Limb (tissue), 2 donors: ENCODE results near the gene PCNX1.
"Not testable (repeated sequence)": the region's sequence is repeated elsewhere in the genome, so short reads cannot be mapped to it uniquely, and the experiment has no call there.

ENCODE experiments used
- DNase-seq, 2 donors: peaks; one replicate each; pipeline ENCODE4 v3.0.0-alpha.2; 2016; ENCODE audit errors: extremely low spot score in 2 of 2

Gene PCNX1

DNA sequence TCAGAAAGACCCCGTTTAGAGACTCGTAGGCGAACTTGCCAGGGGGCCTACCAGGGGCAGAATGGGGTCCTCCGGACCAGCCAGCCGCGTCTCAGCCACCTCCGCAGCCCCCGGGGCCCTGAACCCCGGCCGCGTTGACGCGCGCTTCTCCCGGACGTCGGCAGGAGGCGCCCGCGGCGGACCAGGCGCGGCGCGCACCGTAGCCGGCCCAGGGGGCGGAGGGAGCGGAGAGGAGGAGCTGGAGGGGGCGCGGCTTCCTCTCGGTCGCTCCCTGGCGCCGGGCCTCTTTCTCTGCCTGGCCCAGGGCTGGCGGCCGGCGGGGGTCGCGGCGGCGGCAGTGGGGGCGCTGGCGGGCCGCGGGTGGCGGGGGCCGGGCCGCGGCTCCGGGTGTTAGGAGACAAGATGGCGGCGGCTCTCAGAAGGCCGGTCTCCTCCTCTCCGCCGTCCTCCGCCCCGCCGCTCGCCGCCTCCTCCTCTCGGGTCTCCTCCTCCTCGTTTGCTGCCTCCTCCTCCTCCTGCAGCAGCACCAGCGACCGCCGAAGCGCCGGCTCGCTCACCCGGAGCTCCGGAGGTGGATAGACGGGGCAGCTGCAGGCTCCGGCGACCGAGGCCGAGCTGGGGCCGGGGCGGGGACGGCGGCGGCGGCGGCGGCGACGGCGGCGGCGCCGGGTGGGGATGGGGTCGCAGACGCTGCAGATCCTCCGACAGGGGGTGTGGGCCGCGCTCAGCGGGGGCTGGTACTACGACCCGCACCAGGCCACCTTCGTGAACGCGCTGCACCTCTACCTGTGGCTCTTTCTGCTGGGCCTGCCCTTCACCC lies at the start of gene PCNX1:
Gene PCNX1 (plus strand): TSS at position 284 of the 820 bp plus-strand sequence. CDS start 392 bp downstream, at position 676.
- DNase-seq, result peak; percentile 94 to 95

DNA sequence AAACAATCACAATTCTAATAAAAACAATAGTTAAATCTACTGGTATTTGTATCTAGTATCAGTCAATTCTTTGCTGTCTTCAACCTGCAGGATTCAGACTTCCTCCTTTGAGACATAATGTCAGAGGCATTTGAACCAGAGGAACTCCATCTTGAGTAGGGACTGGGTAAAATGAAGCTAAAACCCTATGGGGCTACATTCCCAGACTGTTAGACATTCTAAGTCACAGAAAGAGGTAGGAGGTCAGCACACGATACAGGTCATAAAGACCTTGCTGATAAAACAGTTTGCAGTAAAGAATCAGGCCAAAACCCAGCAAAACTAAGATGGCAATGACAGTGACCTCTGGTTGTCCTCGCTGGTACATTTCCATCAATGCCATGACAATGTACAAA lies 49.8 kb upstream of the PCNX1 start:
- DNase-seq, result no peak

DNA sequence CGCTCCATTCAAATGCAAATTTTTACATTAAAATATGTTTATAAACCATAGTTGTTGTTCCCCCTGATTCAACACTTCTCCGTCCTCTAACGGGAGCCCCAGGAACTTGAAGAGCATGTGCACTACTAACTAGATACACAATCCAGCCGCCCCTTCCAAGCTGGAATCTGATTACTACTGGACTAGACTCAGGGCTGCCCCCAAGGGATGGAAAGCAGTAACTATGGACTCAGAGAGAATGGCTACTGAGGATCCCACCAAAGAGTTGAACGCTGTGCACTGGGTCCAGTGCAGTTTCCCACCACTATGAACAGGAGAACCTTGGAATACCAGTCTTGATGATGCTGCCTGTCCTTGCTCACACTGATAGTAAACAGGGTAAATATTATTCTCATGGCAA lies 48.6 kb upstream of the PCNX1 start:
- no peak for DNase-seq

DNA sequence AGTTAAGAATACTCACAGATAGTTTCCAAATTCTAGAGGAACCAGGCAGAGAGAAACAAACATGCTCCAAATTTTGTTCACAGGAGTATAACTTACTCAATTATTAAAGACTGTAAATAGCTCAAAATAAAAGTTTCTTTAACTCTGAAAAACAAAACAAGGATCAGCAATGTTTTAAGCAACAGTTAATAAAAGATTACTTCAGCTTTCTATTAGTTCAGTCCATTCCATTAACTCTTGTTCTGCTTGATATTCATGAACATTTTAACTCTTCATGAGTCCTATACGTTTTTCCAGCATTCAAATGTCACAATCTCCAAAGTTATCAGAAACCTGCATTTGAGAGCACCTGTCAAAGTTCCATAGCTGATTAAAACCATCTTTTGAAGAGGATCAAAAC lies 40.3 kb upstream of the PCNX1 start:
- not testable (repeated sequence) for DNase-seq

DNA sequence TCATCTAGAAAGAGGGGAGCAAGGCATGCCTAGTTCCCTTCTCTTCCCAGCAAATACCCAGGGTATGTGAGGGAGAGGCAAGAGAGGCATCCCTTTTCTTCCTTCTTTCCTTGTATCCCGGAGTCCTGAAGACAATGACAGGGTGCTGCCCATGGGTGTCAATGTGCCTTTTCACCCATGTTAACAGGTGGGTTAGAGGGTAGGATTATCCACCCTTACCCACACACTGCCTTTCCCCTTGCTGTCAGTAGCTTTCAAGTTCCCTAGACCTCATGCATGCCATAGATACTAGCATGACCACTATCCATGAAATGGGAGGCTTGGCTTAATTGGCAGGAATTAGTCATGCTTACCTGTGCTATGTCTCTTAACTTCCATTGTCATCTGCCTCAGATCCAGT lies 36.3 kb upstream of the PCNX1 start:
- DNase-seq, result no peak

DNA sequence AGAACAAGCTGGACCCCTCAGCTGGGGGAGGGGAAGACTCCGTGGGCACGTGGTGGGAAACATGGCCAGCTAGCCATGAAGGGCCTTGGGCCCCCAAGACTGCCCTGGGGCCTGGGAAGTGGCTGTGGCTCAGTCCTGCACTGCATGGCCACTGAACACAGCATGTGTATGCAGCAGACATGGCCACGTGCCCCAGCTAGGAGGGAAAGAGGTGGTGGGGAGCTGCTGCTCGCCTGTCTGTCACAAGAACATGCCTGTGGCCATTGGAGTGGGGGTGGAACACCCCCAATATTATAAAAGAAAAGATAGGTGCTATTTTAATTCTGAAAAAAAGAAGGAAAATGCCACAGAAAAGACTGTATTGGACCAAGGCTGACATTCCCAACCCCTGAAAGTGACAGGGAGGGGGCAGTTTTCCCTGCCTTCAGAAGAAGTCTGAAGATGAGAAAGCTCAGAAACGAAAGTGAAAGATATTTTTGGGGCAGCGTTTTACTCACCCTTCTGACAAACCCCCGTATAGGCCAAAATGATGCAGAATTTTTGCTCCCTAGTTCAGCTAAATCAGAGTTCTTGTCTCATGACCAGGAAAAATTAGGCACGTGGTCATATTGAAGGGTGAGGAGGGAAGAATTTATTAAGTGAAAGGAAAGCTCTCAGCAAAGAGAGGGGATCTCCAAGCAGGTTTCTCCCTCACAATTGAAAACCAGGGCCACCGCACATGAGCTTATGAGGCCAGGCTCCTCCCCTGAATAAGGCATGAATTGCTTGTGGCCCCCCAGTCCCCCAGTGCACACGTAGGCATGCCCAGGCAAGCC lies 35.2 kb upstream of the PCNX1 start:
- DNase-seq, result no peak

DNA sequence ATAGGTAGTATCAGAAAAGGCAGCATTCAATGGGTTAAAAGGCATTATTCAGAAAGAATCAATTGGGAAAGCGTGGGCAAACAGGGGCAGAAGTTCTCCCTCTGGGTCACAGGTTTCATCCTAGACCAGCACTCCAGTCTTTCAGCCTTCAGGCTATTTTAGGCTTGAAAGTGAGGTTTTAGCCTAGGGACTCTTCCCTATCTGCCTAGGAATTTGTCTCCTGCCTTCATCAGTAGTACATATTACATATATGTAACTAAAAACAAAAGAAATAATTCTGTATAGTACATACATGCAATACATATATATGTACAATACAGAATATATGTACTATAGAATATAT lies 34.6 kb upstream of the PCNX1 start:
- no peak for DNase-seq

DNA sequence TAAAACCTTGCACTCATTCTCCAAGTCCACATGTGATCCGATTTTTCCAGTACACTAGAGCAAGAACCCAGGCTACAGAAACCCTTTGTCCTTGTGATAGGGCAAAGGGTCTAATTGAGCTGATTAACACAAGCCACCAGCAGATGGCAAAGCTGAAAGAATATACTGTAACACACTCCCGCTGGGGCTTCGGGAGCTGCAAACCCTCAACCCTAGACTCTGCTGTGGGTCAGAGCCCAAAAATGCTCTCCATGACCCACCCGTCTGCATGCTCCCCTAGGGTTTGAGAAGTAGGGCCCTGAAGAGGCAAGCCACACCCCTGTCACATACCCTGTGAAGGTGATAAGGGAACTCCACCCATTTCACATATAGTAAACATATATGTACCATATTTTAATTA lies 33.6 kb upstream of the PCNX1 start:
- DNase-seq, result no peak

DNA sequence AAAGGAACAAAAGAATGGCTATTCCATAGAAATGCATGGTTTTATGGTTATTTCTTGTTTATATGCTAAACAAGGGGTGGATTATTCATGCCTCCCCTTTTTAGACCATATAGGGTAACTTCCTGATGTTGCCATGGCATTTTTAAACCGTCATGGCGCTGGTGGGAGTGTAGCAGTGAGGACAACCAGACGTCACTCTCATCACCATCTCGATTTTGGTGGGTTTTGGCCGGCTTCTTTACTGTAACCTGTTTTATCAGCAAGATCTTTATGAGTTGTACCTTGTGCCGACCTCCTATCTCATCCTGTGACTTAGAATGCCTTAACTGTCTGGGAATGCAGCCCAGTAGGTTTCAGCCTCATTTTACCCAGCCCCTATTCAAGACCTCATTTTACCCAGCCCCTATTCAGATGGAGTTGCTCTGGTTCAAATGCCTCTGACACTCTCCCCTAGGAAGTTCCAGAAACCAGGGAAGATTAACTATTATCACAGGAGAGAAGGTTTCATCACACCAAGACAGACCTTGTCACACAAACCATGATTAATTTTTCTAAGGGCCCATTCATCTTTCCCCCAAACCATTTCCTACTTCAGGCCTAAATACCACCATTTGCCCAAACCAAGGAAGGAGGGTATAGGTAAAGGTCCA lies 31.3 kb upstream of the PCNX1 start:
- not testable (repeated sequence) for DNase-seq

DNA sequence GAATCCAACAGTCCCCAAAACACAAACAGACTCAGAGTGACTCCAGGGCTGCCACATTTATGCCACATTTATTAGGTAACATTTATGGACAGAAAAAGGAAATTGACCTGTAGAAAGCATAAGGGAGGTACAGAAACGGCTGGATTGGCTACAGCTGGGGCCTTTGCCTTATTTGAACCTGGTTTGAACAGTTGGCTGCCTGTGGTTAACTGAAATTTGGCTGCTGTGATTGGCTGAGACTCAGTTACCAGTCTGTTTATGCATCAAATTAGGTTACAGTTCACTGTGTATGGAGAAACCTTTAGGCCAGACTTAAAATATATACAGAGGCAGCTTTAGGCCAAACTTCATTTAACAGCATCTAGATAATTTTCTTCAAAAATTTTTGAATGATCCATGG lies 27.8 kb upstream of the PCNX1 start:
- DNase-seq, result no peak

DNA sequence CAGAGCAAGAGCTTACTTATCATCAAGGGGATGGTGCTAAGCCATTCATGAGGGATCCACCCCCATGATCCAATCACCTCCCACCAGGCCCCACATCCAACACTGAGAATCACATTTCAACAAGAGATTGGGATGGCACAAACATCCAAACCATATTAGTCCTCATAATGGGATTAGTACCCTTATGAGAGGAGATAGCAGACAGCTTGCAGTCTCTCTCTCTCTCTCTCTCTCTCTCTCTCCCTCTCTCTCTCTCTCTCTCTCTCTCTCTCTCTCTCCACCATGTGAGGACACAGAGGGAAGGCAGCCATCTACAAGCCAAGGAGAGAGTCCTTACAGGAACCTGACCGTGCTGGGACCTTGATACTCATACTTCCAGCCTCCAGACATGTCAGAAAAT lies 26.4 kb upstream of the PCNX1 start:
- DNase-seq, result not testable (repeated sequence)

DNA sequence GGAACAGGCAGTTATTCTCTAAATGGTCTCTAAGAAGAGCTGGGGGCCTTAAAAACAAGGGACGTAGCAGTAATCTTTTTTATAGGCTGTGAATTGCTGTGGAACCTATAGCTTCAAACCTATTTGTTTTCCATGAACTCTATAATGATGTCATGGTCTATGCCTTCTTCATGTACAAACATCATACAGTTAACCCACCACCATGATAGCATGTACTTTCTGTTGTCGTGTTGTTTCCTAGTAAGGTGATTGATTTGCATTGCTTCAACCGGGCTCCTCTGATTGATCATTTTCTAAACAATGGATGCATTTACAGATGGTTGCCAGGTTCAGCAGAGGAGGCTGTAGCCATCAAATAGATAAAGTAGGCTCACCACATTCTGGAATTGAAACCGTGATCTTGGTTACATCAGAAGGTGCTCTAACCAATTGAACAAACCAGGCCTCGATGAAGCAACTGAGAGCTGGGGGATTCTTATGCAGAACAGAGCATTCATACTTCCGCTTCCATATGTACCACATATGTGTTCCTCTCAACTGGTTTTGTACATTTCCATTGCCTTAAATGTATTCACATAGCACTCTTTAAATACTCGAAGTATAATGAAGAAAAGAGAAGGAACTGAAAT lies 25.6 kb upstream of the PCNX1 start:
- DNase-seq, result no peak

DNA sequence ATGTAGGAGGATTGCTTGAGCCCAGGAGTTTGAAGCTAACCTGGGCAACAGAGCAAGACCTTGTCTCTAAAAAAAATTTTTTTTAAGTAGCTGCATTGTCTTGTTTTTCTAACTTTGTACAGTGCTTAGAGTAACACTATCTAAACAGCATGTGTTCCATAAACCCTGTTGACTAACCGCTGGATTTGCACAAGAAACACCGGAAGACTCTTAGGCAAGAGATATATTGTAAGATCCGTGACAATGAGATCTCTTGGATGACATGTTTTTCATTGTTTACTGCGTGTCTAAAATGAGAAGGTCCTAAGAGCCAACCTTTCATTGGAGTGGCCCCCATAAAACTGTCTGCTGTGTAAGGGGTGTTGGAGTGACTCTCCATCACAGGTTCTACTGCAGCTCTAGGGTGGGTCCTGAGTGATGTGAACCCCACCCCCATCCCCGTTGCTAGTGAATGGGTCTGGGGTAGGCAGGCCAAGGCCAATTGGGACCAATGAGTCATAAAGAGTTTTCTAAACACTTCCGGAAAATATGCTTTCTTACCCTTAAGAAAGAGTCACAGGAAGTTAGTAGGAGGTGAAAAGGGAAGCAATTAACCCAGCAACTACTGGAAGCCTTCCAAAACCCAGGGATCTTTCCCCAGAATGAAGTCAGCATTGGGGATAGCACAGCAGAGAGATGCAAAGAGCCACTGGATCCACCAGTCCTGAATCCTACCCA lies 24.3 kb upstream of the PCNX1 start:
- DNase-seq, result no peak

DNA sequence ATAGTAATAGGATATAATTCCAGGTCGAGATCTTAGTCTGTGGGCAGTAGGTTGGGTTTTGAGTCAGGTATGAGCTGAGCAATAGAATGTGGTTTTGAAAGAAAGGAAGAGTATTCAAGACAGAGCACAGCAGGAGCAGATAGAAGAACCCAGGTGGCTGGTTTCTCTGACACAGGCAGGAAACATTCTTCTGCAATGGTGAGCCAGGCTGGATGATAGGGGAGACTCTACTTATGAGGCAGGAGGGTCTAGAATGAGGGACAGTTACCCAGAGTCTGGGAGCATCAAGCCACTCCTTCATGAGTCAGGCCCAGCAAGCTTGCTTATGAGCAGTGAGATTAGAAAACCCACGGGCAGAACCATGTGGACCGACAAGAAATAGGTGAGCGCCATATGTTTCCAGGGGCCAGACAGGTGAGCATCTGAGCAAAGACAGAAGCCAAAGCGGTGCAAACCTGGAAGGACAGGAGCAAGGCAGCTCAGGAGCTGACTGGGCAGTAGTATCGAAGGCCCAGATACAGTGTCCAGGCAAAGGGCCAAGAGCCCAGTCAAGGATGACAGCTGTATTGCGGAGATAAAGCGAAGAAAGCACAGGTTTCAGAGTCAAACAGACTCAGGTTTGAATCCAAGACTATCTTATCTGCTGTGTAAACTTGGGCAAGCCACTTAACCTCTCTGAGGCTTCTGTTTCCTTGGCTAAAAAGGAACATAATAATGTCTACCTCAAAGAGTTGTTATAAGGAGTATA lies 22.5 kb upstream of the PCNX1 start:
- no peak for DNase-seq

DNA sequence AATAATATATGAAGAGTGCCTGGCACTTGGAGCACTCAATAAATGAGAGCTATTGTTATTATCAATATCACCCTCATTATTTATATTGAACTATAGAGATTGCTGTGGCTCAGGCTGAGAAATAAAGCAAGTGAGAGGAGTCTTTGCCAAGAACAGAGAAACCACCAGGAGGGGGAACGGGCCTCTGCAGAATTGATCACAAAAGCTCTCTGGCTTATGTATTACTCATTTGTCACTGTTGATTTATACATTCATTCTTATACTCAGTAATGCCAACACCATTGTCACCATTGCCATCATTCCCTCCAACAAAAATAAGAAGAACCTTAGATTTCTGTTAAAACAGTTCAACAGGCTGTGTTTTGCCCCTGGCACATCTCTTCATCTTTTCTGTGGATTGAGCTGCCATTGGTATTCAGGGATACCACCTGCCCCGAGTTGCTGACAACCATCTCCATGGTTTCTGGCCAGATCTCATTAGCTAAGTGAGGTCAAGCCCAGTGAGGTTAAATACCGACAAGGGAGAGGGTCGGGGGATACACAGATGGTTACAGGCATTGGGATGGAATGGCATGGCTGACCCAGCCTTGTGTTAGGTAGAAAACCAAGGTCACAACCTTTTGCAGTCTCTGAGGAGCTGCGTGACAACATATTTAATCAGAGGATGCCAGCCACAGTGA lies 21.8 kb upstream of the PCNX1 start:
- no peak for DNase-seq

DNA sequence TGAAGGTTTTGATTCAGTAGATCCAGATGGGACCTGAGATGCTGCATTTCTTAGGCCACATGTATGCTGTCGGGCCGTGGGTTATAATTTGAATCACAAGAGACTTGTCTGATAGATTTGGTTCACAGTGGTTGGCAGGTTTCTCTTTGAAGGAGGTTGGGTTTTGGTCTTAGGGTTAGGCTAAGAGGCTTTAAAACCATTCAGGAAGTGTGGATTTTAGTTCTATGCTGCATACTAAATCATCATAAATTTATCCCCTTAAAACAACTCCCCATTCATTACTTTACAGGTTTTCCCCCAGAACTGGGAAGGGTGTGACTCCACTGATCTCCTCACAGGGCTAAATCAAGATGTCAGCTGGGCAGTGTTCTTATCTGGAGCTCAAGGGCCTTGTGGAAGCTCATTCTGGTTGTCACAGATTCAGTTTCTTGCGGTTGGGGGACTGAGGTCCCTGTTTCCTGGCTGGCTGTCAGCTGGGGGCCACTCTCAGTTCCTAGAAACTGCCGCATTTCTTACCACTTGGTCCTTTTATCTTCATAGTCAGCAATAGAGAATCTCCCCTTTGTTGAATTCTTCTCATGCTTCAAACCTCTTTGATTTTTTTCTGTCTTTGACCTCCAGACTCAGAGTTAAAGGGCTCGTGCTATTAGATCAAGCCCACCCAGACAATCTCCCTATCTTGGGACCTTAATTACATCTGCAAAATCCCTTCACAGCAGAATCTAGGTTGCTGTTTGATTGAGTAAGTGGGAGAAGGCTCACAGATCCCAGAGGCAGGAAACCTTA lies 20.6 kb upstream of the PCNX1 start:
- no peak for DNase-seq

DNA sequence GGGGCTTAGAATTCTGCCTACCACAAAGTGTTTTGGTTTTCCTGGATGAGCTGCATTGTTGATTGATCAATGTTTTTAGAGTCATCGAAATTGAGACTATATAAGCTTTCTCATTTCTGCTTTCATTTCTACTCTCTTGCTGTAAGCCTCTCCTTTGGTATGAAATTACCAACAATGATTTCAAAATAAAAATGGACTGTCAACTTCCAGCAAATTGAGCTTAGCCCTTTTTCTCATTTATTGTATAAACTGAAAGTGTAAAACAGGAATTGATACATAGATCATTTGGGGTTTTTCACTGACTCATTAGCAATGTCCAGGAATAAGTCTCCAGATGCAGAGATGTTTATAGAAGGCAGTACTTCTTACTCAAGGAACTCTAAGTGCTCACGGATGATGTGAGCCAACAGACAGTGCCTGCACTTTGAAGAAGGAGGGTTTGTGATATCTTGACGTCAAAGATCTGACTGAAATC lies 20.0 kb upstream of the PCNX1 start:
- no peak for DNase-seq

DNA sequence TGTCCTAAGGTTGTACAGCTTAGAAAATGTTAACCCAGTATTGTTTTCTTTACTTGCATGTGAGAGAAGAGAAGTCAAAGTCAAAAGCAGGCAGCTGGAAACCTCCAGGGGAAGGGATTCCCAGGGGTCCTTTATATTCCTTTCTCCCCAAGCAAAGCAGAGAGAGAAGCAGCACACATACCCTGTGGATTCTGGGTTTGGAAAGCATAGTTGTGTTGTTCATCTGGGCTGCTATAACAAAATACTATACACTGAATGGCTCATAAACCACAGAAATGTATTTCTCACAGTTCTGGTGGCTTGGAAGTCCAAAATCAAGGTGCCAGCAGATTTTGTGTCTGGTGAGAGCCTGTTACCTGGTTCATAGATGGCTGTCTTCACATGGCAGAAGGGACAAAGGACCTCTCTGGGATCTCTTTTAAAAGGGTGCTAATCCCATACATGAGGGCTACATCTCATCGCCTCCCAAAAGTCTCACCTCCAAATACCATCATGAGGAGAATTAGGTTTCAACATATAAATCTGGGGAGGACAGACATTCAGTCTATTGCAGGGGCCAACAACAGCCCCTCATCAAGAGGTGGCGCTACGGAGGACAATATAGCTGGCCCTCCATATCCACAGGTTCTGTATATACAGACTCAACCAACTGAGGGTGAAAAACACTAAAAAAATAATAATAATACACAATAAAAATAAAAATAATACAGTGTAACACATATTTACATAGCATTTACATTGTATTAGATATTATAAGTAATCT lies 19.3 kb upstream of the PCNX1 start:
- no peak for DNase-seq
